Measurements from ENCODE around the gene PMP22. TPM values are rescaled to one million over a fixed set of nuclear protein-coding genes. Genes with fewer than 3 reads are reported as not detected.
"Not testable (repeated sequence)": the region's sequence is repeated elsewhere in the genome, so short reads cannot be mapped to it uniquely, and the experiment has no call there.

PMP22 gene
- total RNA-seq, 2 experiments from 2014 or later = not detected

- H3K4me3 Mint-ChIP-seq = no peak overlapping the region
- no peaks in the 10 kb centered on the region for H3K36me3 Mint-ChIP-seq (ENCODE audit: low read depth)
- ChIA-PET POLR2A (no interaction called here), CTCF (no interaction called here)
- peaks cover 7% of the 10 kb centered on the region for H3K4me1 Mint-ChIP-seq
- DNase-seq = no peak
- H3K27me3 Mint-ChIP-seq = peaks cover 7% of the 10 kb centered on the region
- H3K9me3 Mint-ChIP-seq = no peaks in the 10 kb centered on the region
- H3K27ac Mint-ChIP-seq = no peak overlapping the region
Measured at GRCh38 chr17:15238676-15239422, 26.3 kb downstream of the PMP22 start.

- no peak for DNase-seq
- H3K36me3 Mint-ChIP-seq (ENCODE audit: low read depth) = no peaks in the 10 kb centered on the region
- H3K27me3 Mint-ChIP-seq = peaks cover 6% of the 10 kb centered on the region
- H3K4me3 Mint-ChIP-seq = no peak overlapping the region
- peaks cover 7% of the 10 kb centered on the region for H3K4me1 Mint-ChIP-seq
- H3K9me3 Mint-ChIP-seq = no peaks in the 10 kb centered on the region
- no peak overlapping the region for H3K27ac Mint-ChIP-seq
- POLR2A ChIA-PET = no interaction called here
- CTCF ChIA-PET = no interaction called here
Measured at GRCh38 chr17:15238057-15238456, 27.1 kb downstream of the PMP22 start.

- POLR2A ChIA-PET = no interaction called here
- Mint-ChIP-seq H3K9me3 (no peaks in the 10 kb centered on the region), H3K27me3 (no peaks in the 10 kb centered on the region), H3K4me3 (no peak overlapping the region), H3K4me1 (peaks cover 7% of the 10 kb centered on the region), H3K36me3 (ENCODE audit: low read depth) (no peaks in the 10 kb centered on the region), H3K27ac (no peak overlapping the region)
- CTCF ChIA-PET = no interaction called here
- no peak for DNase-seq
Measured at GRCh38 chr17:15237106-15237425, 28.1 kb downstream of the PMP22 start.

GRCh38 chr17:15236281-15237105, 28.6 kb downstream of the PMP22 start:
- Mint-ChIP-seq H3K27me3 (no peaks in the 10 kb centered on the region), H3K27ac (no peak overlapping the region), H3K4me1 (peaks cover 7% of the 10 kb centered on the region), H3K36me3 (ENCODE audit: low read depth) (no peaks in the 10 kb centered on the region), H3K4me3 (no peak overlapping the region), H3K9me3 (no peaks in the 10 kb centered on the region)
- ChIA-PET POLR2A (no interaction called here), CTCF (interaction anchor here (0.5 kb wide), 1 partner anchor 133 kb away, joined by 3 read pairs; no protein-coding TSS in a partner anchor)
- DNase-seq = no peak

- H3K27ac Mint-ChIP-seq = no peak overlapping the region
- H3K4me3 Mint-ChIP-seq = no peak overlapping the region
- POLR2A ChIA-PET = no interaction called here
- no peaks in the 10 kb centered on the region for H3K9me3 Mint-ChIP-seq
- H3K36me3 Mint-ChIP-seq (ENCODE audit: low read depth) = no peaks in the 10 kb centered on the region
- H3K4me1 Mint-ChIP-seq = peaks cover 7% of the 10 kb centered on the region
- H3K27me3 Mint-ChIP-seq = no peaks in the 10 kb centered on the region
- CTCF ChIA-PET = interaction anchor here (0.6 kb wide), 1 partner anchor 82 kb away, joined by 3 read pairs; no protein-coding TSS in a partner anchor
- no peak for DNase-seq
Measured at GRCh38 chr17:15233971-15234370, 31.2 kb downstream of the PMP22 start.

GRCh38 chr17:15233022-15233805, 31.9 kb downstream of the PMP22 start:
- Mint-ChIP-seq H3K9me3 (no peaks in the 10 kb centered on the region), H3K4me3 (no peak overlapping the region), H3K27me3 (no peaks in the 10 kb centered on the region), H3K4me1 (peaks cover 7% of the 10 kb centered on the region), H3K27ac (no peak overlapping the region), H3K36me3 (ENCODE audit: low read depth) (no peaks in the 10 kb centered on the region)
- POLR2A ChIA-PET = no interaction called here
- CTCF ChIA-PET = interaction anchor here (0.6 kb wide), 1 partner anchor 82 kb away, joined by 3 read pairs; no protein-coding TSS in a partner anchor
- DNase-seq = no peak

- H3K4me1 Mint-ChIP-seq = peaks cover 7% of the 10 kb centered on the region
- no peaks in the 10 kb centered on the region for H3K9me3 Mint-ChIP-seq
- H3K4me3 Mint-ChIP-seq = no peak overlapping the region
- CTCF ChIA-PET = no interaction called here
- H3K36me3 Mint-ChIP-seq (ENCODE audit: low read depth) = no peaks in the 10 kb centered on the region
- no peak for DNase-seq
- POLR2A ChIA-PET = no interaction called here
- H3K27me3 Mint-ChIP-seq = no peaks in the 10 kb centered on the region
- H3K27ac Mint-ChIP-seq = no peak overlapping the region
Measured at GRCh38 chr17:15232517-15232915, 32.6 kb downstream of the PMP22 start.

- Mint-ChIP-seq H3K36me3 (ENCODE audit: low read depth) (no peaks in the 10 kb centered on the region), H3K4me1 (peaks cover 7% of the 10 kb centered on the region), H3K9me3 (no peaks in the 10 kb centered on the region), H3K4me3 (no peak overlapping the region), H3K27ac (no peak overlapping the region), H3K27me3 (peaks cover 2% of the 10 kb centered on the region)
- POLR2A ChIA-PET = no interaction called here
- no peak for DNase-seq
- CTCF ChIA-PET = no interaction called here
Measured at GRCh38 chr17:15231851-15232516, 33.1 kb downstream of the PMP22 start.

GRCh38 chr17:15230866-15231265, 34.3 kb downstream of the PMP22 start:
- no peak for DNase-seq
- no peaks in the 10 kb centered on the region for H3K36me3 Mint-ChIP-seq (ENCODE audit: low read depth)
- H3K4me1 Mint-ChIP-seq = no peaks in the 10 kb centered on the region
- H3K27ac Mint-ChIP-seq = no peak overlapping the region
- POLR2A ChIA-PET = no interaction called here
- no peak overlapping the region for H3K4me3 Mint-ChIP-seq
- H3K9me3 Mint-ChIP-seq = no peaks in the 10 kb centered on the region
- CTCF ChIA-PET = no interaction called here
- H3K27me3 Mint-ChIP-seq = peaks cover 2% of the 10 kb centered on the region

GRCh38 chr17:15221827-15222226, 43.3 kb downstream of the PMP22 start:
- POLR2A ChIA-PET; H3K9me3 Mint-ChIP-seq; H3K4me1 Mint-ChIP-seq; H3K4me3 Mint-ChIP-seq; H3K27ac Mint-ChIP-seq; H3K36me3 Mint-ChIP-seq (ENCODE audit: low read depth); CTCF ChIA-PET; H3K27me3 Mint-ChIP-seq; DNase-seq: not testable (repeated sequence)

- Mint-ChIP-seq H3K27me3 (peaks cover 2% of the 10 kb centered on the region), H3K27ac (no peak overlapping the region), H3K36me3 (ENCODE audit: low read depth) (no peaks in the 10 kb centered on the region), H3K4me3 (no peak overlapping the region), H3K9me3 (no peaks in the 10 kb centered on the region), H3K4me1 (no peaks in the 10 kb centered on the region)
- ChIA-PET CTCF (no interaction called here), POLR2A (no interaction called here)
- DNase-seq = no peak
Measured at GRCh38 chr17:15220785-15221184, 44.3 kb downstream of the PMP22 start.

- Mint-ChIP-seq H3K27me3 (peaks cover 2% of the 10 kb centered on the region), H3K36me3 (ENCODE audit: low read depth) (no peaks in the 10 kb centered on the region), H3K4me3 (no peak overlapping the region), H3K9me3 (no peaks in the 10 kb centered on the region), H3K4me1 (no peaks in the 10 kb centered on the region), H3K27ac (no peak overlapping the region)
- CTCF ChIA-PET = no interaction called here
- DNase-seq = no peak
- POLR2A ChIA-PET = no interaction called here
Measured at GRCh38 chr17:15216481-15216880, 48.6 kb downstream of the PMP22 start.

All from activated CD4-positive, alpha-beta T cell treated with anti-CD3 and anti-CD28 coated beads, Interleukin-2, amount 10 ng/mL, durations not matched to agents 7 days and 5 days (primary cell).